HG03460 (cell line): ENCODE data around the gene CFDP1.
"Not testable (repeated sequence)": the region's sequence is repeated elsewhere in the genome, so short reads cannot be mapped to it uniquely, and the experiment has no call there.

Experiments
- ATAC-seq: cut with Tn5 transposase; IDR thresholded peaks from one replicate; pipeline ENCODE4 v1.9.1; 2021; ENCODE audit not compliant: unreplicated experiment

CFDP1 gene

GRCh38 chr16:75269358-75269757 lies 163.9 kb downstream of the CFDP1 start:
- ATAC-seq: not testable (repeated sequence)

DNA sequence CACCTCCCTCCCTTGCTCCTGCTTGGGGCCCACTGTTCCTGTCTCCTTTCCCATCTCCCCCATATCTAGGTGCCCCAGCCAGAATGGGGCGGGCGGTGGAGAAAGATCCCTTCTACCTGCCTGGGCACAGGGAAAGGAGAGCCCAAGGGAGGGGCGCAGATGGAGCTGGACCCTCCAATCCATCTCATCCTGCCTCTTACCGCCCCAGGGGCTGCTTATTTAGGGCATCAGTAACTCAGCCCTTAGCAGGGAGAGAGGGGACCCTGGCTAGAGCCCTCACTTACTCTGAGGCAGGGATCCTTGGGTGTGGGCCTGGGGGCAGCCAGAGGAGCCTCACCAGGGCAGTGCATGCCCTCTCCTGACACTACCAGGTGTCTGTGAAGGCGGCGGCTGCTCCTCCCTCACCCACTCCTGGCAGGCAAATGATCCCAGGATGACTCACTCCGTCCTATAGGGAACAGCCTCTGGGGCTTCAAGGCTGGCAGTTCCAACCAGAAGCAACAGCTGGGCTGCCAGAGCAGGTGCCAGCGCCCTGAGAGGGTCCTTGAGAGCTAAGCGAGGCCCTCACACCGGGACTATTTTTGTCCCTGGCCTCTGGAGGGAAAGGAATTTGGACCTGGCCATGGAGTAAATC lies 165.6 kb downstream of the CFDP1 start:
- no peak for ATAC-seq

DNA sequence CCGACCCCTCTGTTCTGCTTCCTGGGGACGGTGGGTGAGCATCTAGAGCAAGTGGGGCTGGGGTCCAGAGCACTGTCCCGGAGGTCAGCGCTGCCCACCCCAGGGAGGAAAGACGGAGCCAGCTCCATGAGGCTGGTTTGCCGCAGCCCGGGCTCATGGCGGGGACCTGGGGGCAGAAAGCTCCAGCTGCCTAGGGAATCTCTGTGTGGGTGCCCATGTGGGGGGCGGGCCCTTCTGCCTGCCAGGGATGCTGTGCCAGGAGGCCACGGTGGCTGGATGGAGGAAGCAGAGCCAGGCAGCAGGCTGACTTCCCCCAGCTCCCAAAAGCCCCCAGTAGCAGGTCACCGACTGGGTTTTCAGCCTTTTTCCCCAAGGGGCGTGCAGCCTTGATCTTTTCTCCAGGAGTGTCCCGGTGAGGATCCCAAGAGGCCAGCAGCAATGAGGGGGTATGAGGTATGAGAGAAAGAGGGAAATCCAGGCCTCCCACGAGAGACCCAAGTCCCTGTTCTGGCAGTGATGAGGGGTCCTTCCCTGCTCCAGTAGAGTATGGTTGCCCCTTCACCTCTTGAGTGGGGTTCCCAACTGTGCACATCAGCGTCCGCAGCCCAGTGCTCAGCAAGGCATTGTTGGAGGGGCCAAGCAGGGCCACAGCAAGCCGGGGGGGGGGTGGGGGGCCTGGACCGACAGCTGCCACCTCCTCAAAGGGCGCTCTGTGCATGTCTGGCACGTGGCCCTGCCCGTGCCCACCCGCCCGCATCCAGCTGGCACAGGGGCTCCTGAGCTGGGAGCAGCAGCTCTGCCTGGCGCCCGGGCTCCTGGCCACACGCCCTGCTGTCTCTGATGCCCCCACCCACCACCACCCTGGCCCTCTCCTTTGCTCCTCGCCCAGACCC lies 166.3 kb downstream of the CFDP1 start:
- no peak for ATAC-seq

DNA sequence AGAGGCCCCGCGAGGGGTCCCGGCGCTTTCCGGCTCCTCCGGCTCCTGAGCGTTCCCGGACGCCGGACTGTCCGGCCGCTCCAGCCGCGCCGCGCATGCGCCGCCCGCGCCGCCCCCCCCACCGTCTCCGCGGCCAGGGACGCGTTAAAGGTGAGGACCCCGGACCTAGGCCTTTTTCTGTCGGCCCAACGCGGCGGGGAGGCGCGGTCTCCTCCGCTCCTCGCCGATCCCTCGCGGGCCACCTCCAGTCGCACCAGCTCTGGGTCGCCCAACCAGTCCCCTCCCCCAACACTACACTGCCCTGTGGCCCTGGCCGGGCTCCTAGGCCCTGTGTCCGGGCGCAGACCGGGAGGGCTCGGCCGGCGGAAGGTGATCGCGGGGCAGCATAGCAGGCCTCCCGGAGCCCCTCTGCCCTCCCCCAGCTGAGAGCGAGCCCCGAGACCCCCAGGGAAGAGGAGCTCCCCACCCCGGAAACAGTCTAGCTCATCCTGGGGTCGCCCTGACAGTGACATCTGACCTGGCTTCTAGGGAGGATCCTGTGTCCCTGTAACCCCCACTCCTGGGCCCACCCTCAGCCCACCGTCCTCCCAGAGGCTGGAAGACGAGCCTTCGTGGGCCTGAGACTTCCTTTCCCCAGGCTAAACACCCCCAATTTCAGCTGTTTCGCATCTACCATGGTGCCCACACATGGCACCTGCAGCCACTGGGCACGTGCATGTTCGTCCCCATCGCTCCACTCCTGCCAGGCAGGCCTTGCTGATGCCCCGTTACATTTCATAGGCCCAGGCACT lies 167.2 kb downstream of the CFDP1 start:
- peak; percentile 68 for ATAC-seq

DNA sequence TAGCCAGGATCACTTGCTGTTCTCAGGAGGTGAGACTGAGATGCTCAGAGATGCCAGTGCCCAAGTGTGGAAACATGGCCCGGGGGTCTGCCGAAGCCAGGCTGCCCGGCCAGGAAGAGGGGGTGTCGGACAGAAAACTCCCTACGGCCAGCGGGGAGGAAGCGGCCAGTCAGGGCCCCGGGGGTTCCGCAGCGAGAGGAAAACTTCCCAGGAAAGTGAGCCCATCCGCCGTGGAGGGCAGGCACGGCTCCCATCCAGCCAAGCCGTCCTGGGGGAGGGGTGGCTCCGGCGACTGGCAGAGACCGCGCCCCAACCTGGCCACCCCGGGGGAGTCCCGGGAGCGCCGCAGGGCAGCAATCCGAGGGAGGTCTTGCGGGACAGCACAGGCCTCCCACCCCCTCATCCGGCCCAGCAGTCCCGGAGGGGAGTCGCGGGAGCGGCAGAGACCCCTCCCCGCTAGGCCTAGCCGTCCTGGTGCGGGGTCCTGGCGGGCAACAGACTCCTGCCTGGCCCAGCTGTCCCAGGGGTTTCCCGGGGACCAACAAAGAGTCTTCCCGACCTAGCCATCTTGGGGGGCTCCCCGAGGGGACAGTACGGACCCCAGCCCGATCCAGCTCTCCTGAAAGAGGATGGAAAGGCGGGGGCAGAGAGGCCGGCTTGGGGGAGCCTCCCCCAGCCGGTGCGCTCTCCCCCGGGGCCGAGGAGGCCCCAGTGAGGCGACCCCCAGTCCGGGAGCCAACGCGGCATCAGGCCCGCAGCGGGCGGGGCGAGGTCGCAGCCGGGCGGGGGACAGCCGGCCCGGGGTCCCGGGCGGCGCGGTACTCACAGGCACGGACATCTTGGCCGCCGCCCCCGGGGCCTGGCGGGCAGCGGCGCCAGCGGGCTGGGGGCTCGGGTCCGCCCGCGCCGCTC lies 168.0 kb downstream of the CFDP1 start:
- no peak for ATAC-seq

DNA sequence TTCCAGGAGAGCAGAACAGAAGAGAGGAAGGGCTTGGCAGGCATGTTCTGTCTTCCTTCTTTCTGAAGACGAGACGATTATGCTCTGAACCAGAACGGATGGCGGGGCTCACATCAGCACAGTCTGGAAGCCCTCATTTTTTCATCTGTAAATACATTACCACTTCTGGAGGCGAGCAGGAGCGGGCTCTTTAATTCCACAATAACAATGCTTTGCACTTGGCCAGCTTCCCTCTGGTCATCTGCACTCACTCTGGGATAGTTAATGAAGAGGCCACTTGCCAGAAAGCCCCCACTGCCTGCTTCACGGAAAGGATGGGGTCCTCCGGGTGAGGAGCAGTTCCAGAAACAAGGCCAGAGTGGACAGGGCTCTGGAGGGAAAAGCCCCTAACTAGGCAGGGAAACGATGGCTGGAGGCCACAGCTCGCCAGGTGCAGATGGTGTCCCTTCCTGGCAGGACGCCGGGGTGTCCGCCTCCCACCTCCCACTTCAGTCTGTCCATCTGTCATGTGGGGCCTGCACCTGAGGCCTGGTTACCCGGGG lies 168.8 kb downstream of the CFDP1 start:
- ATAC-seq: no peak

DNA sequence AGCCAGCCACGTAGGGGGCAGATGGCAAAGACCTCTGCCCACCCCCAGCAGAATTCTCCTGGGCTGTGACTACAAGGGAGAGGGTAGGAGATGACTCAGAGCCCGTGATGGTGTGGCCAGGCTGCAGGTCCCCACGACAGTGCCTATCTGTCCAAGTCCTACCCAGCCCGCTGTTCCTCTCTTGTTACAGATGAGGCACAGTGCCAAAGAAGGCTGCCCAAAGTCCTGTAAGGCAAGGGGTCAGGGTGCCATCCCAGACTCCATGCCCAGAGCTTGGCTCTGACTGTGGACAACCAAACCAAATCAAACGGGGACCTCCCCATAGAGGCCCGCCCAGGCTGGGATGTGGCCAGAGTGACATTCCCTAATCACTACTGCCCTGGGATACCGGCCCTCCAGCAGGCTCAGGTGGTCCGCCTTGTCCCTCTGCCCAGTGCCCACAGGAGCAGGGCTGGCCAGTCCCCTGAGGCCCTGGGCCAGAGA lies 169.3 kb downstream of the CFDP1 start:
- ATAC-seq: no peak

GRCh38 chr16:75263291-75263962 lies 169.9 kb downstream of the CFDP1 start:
- ATAC-seq: no peak

GRCh38 chr16:75262800-75263127 lies 170.5 kb downstream of the CFDP1 start:
- no peak for ATAC-seq

DNA sequence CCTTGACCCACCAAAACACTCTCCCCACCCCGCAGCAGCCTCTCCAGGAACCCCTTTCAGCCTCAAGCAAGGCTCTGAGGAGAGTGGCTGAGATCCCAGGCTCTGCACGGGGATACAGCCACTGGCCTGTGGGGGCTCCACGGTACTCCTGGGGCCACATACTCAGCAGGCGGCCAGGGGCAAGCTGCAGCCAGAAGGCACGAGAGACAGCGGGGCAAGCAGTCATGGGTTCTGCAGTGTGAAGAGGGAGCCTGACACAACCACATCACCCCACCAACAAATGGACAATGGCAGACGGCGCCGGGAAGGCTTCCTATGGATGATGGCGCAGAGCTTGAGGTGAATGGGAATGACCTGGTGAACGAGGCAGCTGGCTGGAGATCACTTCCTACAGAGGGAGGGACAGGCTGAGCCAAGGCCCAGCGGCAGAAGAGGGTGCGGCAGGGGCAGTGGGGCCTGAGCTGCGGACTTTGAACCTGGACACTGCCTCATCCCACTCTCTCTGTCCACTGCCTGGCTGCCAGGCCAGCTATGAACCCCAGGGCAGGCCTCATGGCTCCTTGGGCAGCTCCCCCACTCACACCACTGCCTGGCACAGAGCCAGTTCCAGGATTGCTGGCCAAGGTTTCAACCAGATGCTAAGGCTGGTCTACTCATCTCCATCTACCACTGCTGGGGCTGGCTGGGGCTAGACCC lies 171.1 kb downstream of the CFDP1 start:
- ATAC-seq: no peak

DNA sequence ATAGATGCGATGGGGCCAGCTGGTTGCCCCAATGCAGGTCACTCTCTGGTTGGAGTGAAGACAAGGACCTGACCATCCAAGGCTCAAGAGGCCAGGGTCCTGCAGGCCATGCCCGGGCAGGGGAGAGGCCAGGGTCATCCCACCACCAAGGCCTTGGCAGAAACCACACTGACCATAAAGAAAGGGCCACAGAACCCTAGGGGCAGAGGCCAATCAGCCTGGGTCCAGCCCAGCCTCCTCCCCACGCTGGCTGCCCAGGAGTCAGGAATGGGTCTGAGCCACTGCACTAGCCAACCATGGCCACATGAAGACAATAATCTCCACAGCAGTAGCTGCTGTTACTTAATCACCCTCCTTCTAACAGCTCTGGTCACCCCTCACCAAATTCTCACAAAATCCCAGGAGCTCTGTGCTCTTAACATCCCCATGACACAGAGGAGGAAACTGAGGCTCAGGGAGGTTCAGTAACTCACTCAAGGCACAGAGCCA lies 171.7 kb downstream of the CFDP1 start:
- no peak for ATAC-seq

DNA sequence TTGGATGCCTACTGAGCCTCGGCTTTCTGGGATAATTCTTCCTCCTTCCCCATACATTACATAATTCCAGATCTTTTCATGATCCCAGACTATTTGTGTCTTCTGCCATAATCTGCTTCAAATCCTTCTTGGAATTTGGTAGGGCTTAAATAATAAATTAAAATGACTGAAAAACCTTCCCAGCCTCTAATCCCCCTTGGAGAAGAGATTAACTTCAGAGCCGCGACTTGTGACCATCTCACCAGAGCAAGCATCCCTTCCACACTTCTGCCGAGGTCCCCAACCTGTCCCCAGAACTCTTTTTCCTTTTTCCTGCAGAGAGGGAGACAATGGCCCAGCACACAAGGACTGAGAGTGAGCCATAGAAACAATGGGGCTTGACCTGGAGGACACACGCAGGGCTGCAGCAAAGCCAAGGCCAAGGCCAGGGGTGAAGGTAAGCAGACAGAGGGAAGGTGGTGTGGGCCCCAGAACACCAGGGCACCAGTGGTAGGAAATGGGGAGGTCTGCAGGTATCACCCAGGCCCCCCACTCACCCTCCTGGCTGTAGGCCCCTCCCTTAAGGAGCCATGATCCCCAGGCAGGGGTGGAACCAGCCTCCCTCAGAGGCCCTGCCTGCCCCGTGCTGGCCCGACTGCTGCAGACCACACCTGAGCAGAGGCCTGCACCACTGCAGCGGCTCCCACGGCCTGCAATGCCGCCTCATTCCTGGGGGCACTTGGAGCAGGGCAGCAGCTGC lies 172.3 kb downstream of the CFDP1 start:
- no peak for ATAC-seq

- no peak for ATAC-seq
Measured at GRCh38 chr16:75258807-75259141, 174.5 kb downstream of the CFDP1 start.

DNA sequence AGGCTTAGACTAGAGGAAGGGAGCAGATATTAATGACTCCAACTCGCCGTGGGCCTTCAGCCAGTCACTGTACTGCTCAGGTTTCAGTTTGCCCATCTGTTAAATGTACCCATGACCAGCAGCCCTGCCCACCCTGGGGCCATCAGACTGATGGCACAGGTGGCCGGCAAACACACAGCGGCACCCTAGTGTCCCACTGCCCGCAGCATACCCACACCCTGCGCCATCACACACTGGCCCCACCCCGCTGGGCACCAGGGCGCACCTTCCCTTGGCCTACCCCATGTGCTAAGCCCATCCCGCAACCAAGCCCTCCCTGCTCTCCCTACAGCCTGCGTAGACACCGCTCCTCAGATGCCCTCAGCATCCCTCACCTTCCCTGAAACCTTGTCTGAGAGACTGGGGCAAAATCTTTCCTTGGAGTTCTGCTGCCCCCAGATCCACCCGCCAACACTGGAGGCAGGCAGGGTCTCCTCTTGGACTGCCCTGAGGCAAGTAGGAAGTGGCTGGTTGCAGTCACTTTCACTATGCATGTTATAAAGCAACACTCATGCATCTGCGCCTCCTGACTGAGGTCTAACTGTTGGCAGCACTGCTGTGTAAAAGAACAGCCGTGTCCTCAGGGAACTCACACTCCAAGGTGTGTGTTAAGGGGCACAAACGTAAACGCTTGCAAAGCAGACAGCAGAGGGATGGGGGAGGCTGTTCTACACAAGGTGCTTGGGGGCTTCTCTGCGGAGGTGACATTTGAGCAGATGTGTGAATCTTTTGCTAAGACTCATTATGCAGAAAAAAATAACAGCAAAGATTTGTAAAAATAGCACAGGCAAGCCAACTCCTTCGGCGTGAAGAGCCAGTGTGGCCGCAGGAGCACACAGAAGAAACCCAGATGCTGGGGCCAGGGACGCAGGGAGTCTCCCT lies 175.2 kb downstream of the CFDP1 start:
- no peak for ATAC-seq

- ATAC-seq: no peak
Measured at GRCh38 chr16:75256696-75257343, 176.5 kb downstream of the CFDP1 start.

DNA sequence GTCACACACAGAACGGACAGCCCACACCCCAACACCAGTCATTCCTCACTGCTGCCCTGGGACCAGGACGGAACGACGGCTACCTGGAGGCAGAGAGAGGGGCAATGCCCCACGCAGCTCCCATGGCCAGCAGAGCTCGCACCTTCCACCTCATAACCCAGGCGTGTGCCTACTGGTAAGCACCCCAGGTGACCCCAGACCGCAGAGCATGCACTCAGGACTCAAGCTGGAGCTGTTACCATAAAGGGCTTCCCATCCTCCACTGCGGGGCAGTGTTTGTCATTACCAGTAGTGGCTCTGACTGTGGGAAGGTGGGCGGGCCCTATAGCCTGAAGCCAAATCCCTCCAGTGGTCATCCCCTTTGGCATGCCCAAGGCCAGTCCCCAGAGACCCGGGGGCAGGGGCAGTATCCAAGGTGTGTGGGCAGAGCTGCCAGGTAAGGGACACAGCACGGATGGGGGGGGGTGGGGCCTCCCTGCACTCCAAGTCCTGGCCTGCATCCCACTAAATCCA lies 177.2 kb downstream of the CFDP1 start:
- ATAC-seq: no peak

- ATAC-seq: no peak
Measured at GRCh38 chr16:75254359-75254837, 178.9 kb downstream of the CFDP1 start.
